Ishikawa (cell line): ENCODE data around the gene CDHR5.

Experiments used
- EGR1 ChIP-seq: IDR thresholded peaks from 2 replicates; pipeline ENCODE4 v1.6.1; 2012
- FOXM1 ChIP-seq: IDR thresholded peaks from 2 replicates; pipeline ENCODE4 v1.6.1; 2012; ENCODE audit warnings: low read depth, borderline replicate concordance
- NFIC ChIP-seq: IDR thresholded peaks from 2 replicates; pipeline ENCODE4 v1.6.1; 2012
- RAD21 ChIP-seq: IDR thresholded peaks from 2 replicates; pipeline ENCODE4 v1.6.1; 2012; ENCODE audit warnings: low read depth
- TAF1 ChIP-seq: IDR thresholded peaks from 2 replicates; pipeline ENCODE4 v1.6.1; 2012; ENCODE audit warnings: low read depth, mild to moderate bottlenecking
- TEAD4 ChIP-seq: IDR thresholded peaks from 2 replicates; pipeline ENCODE4 v1.6.1; 2012
- YY1 ChIP-seq: IDR thresholded peaks from 2 replicates; pipeline ENCODE4 v1.6.1; 2012; ENCODE audit warnings: low read depth
- ZBTB7A ChIP-seq: IDR thresholded peaks from 2 replicates; pipeline ENCODE4 v1.6.1; 2012; ENCODE audit warnings: low read depth
- TF ChIP-seq, protein P1 (sequence below): IDR thresholded peaks from 2 replicates; pipeline ENCODE4 v1.6.1; 2012; ENCODE audit warnings: low read depth, mild to moderate bottlenecking
- TF ChIP-seq, protein P2 (sequence below): IDR thresholded peaks from 2 replicates; pipeline ENCODE4 v1.6.1; 2012

DNA sequence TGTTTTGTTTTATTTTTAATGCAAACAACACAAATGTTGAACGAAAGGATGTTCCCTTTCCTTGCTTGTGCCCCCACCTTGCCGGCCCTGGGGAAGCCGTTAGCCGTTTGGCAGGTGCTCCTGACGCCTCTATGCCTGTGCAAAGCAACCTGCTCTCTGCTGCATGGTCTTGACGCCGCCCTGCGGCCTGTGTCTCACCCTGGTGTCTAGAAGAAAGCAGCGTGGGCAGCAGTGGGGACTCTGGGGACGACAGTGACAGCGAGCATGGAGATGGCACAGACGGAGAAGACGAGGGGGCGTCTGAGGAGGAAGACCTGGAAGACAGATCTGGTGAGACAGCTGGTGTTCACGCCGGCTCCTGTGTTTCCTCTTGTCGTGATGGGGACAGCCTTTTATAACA lies 43.0 kb downstream of the CDHR5 start:
- TF ChIP-seq NFIC: no peak
- TF ChIP-seq, protein P1, sequence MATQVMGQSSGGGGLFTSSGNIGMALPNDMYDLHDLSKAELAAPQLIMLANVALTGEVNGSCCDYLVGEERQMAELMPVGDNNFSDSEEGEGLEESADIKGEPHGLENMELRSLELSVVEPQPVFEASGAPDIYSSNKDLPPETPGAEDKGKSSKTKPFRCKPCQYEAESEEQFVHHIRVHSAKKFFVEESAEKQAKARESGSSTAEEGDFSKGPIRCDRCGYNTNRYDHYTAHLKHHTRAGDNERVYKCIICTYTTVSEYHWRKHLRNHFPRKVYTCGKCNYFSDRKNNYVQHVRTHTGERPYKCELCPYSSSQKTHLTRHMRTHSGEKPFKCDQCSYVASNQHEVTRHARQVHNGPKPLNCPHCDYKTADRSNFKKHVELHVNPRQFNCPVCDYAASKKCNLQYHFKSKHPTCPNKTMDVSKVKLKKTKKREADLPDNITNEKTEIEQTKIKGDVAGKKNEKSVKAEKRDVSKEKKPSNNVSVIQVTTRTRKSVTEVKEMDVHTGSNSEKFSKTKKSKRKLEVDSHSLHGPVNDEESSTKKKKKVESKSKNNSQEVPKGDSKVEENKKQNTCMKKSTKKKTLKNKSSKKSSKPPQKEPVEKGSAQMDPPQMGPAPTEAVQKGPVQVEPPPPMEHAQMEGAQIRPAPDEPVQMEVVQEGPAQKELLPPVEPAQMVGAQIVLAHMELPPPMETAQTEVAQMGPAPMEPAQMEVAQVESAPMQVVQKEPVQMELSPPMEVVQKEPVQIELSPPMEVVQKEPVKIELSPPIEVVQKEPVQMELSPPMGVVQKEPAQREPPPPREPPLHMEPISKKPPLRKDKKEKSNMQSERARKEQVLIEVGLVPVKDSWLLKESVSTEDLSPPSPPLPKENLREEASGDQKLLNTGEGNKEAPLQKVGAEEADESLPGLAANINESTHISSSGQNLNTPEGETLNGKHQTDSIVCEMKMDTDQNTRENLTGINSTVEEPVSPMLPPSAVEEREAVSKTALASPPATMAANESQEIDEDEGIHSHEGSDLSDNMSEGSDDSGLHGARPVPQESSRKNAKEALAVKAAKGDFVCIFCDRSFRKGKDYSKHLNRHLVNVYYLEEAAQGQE: no peak
- TF ChIP-seq EGR1: no peak
- TF ChIP-seq ZBTB7A: no peak
- no peak for TF ChIP-seq YY1
- no peak for TF ChIP-seq TAF1
- no peak for TF ChIP-seq RAD21
- TF ChIP-seq, protein P2, sequence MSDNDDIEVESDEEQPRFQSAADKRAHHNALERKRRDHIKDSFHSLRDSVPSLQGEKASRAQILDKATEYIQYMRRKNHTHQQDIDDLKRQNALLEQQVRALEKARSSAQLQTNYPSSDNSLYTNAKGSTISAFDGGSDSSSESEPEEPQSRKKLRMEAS: no peak
- no peak for TF ChIP-seq FOXM1
- no peak for TF ChIP-seq TEAD4
